DND-41 (cell line): ENCODE results near the gene TMEM151B.

ENCODE experiments used
- ATAC-seq: fragments of 200-7000 bp; cut with Tn5 transposase; 3 replicates; pipeline ENCODE4 v1.9.1; 2021; ENCODE audit warnings: low read depth; ENCODE audit not compliant: insufficient read depth
- DNase-seq: peaks from one replicate; pipeline ENCODE4 v3.0.0-alpha.2; 2020
- H2AFZ ChIP-seq: 2 replicates; pipeline ENCODE4 v1.6.0; 2012; ENCODE audit warnings: low read depth, low read length
- H3K27ac ChIP-seq: 2 replicates; pipeline ENCODE4 v1.5.1; 2012; ENCODE audit warnings: low read length, inconsistent platforms
- H3K27me3 ChIP-seq: fragments of 200-600 bp; sonication (generic); 2 replicates; pipeline ENCODE4 v1.6.0; 2012; ENCODE audit warnings: low read length, mild to moderate bottlenecking, inconsistent platforms; ENCODE audit not compliant: insufficient read depth, poor library complexity
- H3K36me3 ChIP-seq: 2 replicates; pipeline ENCODE4 v1.5.1; 2012; ENCODE audit warnings: low read length, inconsistent platforms; ENCODE audit not compliant: insufficient read depth
- H3K4me1 ChIP-seq: 2 replicates; pipeline ENCODE4 v1.5.1; 2012; ENCODE audit warnings: mild to moderate bottlenecking, low read length; ENCODE audit not compliant: insufficient read depth
- H3K4me2 ChIP-seq: 2 replicates; pipeline ENCODE4 v1.6.0; 2012; ENCODE audit warnings: mild to moderate bottlenecking, moderate library complexity, low read length, inconsistent platforms; ENCODE audit not compliant: insufficient read depth
- H3K4me3 ChIP-seq, 2 experiments: fragments of 200-600 bp in 1 of 2; shearing (Covaris generic) in 1 of 2; 2 replicates each; pipeline ENCODE4 v1.5.1; 2012 to 2016; ENCODE audit warnings: inconsistent platforms in 2 of 2, low read length in 2 of 2, mild to moderate bottlenecking in 2 of 2, low read depth in 1 of 2, moderate library complexity in 1 of 2
- H3K79me2 ChIP-seq: 2 replicates; pipeline ENCODE4 v1.6.0; 2012; ENCODE audit warnings: low read length, inconsistent platforms; ENCODE audit not compliant: insufficient read depth
- H3K9ac ChIP-seq: 2 replicates; pipeline ENCODE4 v1.6.0; 2012; ENCODE audit warnings: low read depth, mild to moderate bottlenecking, inconsistent platforms, low read length, moderate library complexity
- H3K9me3 ChIP-seq: 2 replicates; pipeline ENCODE4 v1.5.1; 2012; ENCODE audit warnings: low read length, moderate library complexity, mild to moderate bottlenecking, inconsistent platforms; ENCODE audit not compliant: insufficient read depth, severe bottlenecking
- H4K20me1 ChIP-seq: 2 replicates; pipeline ENCODE4 v1.6.0; 2012; ENCODE audit warnings: low read length; ENCODE audit not compliant: insufficient read depth
- EZH2 ChIP-seq: IDR thresholded peaks from 3 replicates; pipeline ENCODE4 v1.6.1; 2012; ENCODE audit warnings: borderline replicate concordance, low read depth, mild to moderate bottlenecking, moderate library complexity, low read length, inconsistent platforms; ENCODE audit not compliant: severe bottlenecking
- TF ChIP-seq, protein P1 (sequence below): IDR thresholded peaks from 2 replicates; pipeline ENCODE4 v1.5.1; 2012; ENCODE audit warnings: borderline replicate concordance, low read length, moderate library complexity, mild to moderate bottlenecking; ENCODE audit not compliant: poor library complexity, severe bottlenecking; ENCODE audit errors: extremely low read depth

TMEM151B gene

DNA sequence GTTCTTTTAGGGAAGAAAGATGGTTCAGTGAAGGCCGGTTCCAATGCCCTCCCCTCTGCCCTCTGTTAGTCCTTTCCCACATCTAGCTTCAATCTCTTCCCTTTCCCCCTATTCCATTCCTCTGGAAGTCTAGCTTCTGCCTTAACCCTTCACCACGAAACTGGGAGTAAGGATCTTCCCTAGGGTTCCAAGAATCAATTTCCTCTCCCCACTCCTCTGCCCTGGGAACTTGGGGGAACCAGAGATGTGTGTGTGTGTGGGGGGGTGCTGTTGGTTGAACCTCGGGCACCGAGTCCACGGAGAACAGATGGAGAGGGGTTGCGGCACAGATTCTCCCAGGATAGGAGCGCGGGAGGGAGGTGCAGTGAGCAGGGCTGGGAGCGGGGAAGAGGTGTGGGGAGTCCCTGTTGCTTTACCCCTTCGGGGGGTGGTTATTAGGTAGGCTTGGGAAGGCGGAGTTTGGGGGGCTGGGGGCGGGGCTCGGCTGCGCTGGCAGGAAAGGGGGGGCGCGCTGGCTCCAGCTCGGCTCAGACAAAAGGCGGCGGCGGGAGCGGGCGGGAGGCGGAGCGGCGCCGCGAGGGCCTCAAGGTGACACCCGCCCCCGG is at the start of gene TMEM151B:
Gene TMEM151B, plus strand, starts transcription at position 530 of the 605 bp plus-strand sequence. CDS start 293 bp downstream, outside the sequence.
- no peak within 1 kb of the TSS for H3K9ac ChIP-seq
- H2AFZ ChIP-seq, result no peak within 1 kb of the TSS
- no peaks in the 10 kb centered on the region for H3K36me3 ChIP-seq
- no peaks in the 10 kb centered on the region for H3K9me3 ChIP-seq
- peaks cover under 1% of the 10 kb centered on the region; the same call in 1 of the 2 replicates for H3K79me2 ChIP-seq
- no peak within 1 kb of the TSS for H3K27ac ChIP-seq
- no peaks in the 10 kb centered on the region for H3K27me3 ChIP-seq
- TF ChIP-seq EZH2, result no peak
- TF ChIP-seq, protein P1, sequence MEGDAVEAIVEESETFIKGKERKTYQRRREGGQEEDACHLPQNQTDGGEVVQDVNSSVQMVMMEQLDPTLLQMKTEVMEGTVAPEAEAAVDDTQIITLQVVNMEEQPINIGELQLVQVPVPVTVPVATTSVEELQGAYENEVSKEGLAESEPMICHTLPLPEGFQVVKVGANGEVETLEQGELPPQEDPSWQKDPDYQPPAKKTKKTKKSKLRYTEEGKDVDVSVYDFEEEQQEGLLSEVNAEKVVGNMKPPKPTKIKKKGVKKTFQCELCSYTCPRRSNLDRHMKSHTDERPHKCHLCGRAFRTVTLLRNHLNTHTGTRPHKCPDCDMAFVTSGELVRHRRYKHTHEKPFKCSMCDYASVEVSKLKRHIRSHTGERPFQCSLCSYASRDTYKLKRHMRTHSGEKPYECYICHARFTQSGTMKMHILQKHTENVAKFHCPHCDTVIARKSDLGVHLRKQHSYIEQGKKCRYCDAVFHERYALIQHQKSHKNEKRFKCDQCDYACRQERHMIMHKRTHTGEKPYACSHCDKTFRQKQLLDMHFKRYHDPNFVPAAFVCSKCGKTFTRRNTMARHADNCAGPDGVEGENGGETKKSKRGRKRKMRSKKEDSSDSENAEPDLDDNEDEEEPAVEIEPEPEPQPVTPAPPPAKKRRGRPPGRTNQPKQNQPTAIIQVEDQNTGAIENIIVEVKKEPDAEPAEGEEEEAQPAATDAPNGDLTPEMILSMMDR, result no peak
- DNase-seq (no peak), ATAC-seq (no peak)
- no peak within 1 kb of the TSS for H3K4me2 ChIP-seq
- no peak within 1 kb of the TSS for H3K4me3 ChIP-seq
- H3K4me1 ChIP-seq, result peaks cover 7% of the 10 kb centered on the region
- peaks cover 12% of the 10 kb centered on the region; the same call in 1 of the 2 replicates for H4K20me1 ChIP-seq

DNA sequence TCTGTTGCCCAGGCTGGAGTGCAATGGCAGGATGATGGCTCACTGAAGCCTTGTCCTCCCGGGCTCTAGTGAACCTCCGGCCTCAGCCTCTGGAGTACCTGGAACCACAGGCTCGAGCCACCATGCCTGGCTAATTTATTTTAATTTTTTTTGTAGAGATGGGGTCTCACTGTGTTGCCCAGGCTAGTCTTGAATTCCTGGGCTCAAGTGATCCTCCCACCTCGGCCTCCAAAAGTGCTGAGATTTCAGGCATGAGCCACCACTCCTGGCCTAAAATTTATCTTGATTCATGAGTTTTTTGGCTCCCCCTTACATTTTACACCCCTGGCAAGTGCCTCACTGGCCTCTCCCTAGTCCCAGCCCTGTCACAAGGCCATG is 49.3 kb upstream of the TMEM151B start:
- TF ChIP-seq, protein P1, result no peak
- no peak for TF ChIP-seq EZH2
- H3K4me2 ChIP-seq, result no peak overlapping the region
- no peak overlapping the region for H3K27ac ChIP-seq
- peaks cover 9% of the 10 kb centered on the region for H4K20me1 ChIP-seq
- DNase-seq, result no peak
- peaks cover 38% of the 10 kb centered on the region for H3K4me1 ChIP-seq
- peaks cover 28% of the 10 kb centered on the region for H3K27me3 ChIP-seq
- H3K9me3 ChIP-seq, result no peaks in the 10 kb centered on the region
- H3K36me3 ChIP-seq, result 0 out of 2 replicates have a peak, but pooled peaks cover under 1% of the 10 kb centered on the region
- no peak for ATAC-seq
- no peak overlapping the region for H3K4me3 ChIP-seq
- H2AFZ ChIP-seq, result no peak overlapping the region
- no peak overlapping the region for H3K9ac ChIP-seq
- H3K79me2 ChIP-seq, result peaks cover 16% of the 10 kb centered on the region

DNA sequence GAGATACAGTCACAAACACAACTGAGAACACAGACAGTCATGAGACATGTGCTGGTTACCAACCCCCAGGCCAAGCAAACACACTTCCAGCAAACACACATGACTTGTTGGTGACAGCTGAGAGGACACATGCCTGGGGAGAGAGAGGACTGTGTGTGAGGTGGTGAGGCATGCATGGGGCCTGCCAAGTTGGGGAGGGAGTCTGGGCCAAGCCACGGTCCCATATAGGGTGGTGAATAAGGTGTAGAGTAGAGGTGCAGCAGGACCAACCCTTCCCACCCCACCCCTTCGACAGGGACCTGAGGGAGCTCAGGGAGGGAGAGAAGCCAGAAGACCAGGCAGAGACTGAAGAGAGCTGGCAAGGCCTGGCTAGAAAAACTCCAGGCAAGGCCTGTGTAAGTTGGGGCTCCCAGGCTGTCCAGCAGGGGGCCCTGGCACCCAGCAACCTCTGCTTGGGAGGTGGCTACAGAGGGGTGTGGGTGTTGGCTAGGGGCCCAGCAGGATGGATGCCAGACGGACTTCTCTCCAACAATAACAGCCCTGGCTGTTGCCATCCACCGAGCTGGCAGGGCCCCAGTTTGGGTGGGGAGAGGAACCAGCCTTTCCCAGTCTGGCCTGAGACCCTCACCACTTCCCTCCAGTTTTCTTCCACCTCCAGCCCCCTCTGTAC is 48.8 kb upstream of the TMEM151B start:
- Histone ChIP-seq H2AFZ (no peak overlapping the region), H3K9me3 (no peaks in the 10 kb centered on the region), H3K9ac (no peak overlapping the region), H3K4me2 (no peak overlapping the region), H3K4me1 (peaks cover 43% of the 10 kb centered on the region), H3K36me3 (0 out of 2 replicates have a peak, but pooled peaks cover 3% of the 10 kb centered on the region), H3K4me3 (no peak overlapping the region), H3K27me3 (peaks cover 26% of the 10 kb centered on the region), H3K79me2 (peaks cover 22% of the 10 kb centered on the region), H3K27ac (no peak overlapping the region), H4K20me1 (peaks cover 12% of the 10 kb centered on the region)
- TF ChIP-seq, protein P1, result peak; percentile 74
- no peak for TF ChIP-seq EZH2
- ATAC-seq, result peak; percentile 51
- peak; percentile 75 for DNase-seq
